Activated T-helper 9 cell treated with anti-CD3 and anti-CD28 coated beads, Interleukin-2, amount 50 U/mL, for 16 hours (primary cell): Measurements from ENCODE around the gene PYDC1.
A peak's percentile ranks its signal among the peaks of the same experiment; 100 is the strongest.
"Not testable (repeated sequence)": the region's sequence is repeated elsewhere in the genome, so short reads cannot be mapped to it uniquely, and the experiment has no call there.

Experiments used
- DNase-seq: peaks from one replicate; pipeline ENCODE4 v3.0.0-alpha.2; 2020; ENCODE audit warnings: low read depth

Gene PYDC1

DNA sequence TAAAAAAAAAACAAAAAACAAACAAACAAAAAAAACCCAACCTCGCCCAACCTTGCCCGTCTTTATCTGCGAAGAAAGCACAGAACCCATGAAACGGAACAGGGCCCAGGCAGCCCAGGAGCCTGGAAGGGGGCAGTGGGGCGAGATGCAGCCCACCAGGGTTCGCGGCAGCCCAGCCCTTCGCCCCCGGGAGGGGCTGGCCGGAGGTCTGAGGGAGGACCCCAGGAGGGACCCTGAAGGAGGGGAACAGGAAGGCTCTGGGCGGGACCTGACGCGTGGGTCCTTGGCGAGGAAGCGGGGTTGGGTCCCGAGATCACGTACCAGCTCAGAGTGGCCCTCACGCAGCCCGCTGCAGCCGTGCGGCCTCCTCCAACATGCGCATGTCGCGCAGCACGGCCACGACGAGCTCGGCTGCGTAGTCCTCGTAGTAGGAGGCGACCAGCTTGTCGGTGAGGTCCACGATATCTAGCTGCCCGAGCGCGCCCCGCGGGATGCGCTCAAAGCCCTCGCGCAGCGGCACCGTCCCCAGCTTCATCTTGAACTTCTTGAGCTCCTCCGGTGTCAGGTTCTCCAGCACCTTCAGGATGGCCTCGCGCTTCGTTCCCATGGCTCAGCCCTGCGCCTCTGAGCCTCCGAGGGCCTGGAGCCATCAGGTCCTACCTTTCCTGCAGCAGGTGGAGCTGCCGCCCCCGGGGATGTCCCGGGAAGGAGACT lies at the start of gene PYDC1:
TSS of gene PYDC1 (minus strand) at position 714 of the 714 bp plus-strand sequence. CDS start at position 607, 107 bp downstream.
- DNase-seq: no peak

DNA sequence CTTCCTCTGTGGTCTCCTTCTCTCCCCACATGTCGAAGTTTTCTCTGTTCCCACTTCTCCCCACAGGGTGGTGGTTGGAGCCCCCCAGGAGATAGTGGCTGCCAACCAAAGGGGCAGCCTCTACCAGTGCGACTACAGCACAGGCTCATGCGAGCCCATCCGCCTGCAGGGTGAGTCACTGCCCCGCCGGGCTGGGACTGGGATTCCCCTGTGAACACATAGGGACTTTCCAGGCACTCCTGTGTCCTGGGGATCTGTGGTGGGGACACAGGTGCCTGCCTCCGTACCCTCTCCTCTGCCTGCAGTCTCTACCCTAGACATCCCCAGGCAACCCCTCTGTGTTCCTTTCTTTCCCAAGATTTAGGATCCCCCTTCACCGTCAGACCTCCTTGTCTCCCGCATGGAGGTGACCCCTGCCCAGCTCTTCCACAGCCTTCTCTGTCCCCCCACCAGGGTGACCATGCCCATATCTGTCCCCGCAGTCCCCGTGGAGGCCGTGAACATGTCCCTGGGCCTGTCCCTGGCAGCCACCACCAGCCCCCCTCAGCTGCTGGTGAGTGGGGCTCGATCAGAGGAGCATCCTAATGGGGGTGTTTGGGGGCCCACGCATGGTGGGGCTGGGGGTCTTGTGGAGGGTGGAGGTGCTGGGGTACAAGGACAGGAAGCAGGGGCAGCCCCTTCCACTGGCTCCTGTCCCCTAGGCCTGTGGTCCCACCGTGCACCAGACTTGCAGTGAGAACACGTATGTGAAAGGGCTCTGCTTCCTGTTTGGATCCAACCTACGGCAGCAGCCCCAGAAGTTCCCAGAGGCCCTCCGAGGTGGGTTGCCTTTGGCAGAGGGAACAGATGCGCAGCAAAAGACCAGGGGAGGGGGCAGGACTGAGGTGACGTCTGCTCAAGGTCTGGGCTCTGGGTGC lies 48.7 kb upstream of the PYDC1 start:
- peak; percentile 63 for DNase-seq

DNA sequence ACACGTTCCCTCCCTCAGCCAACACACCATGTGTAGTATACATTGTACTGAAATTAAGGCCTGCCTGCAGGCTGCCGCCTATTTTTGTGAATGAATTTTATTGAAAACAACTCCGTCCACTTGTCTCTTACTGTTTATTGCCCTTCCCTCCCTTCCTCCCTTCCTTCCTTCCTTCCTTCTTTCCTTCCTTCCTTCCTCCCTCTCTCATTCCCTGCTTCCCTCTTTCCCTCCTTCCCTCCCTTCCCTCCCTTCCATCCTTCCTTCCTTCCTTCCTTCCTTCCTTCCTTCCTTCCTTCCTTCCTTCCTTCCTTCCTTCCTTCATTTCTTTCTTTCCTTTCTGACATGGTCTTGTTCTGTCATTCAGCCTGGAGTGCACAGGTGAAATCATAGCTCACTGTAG lies 45.1 kb upstream of the PYDC1 start:
- DNase-seq: no peak

GRCh38 chr16:31260136-31260931 lies 43.4 kb upstream of the PYDC1 start:
- no peak for DNase-seq

DNA sequence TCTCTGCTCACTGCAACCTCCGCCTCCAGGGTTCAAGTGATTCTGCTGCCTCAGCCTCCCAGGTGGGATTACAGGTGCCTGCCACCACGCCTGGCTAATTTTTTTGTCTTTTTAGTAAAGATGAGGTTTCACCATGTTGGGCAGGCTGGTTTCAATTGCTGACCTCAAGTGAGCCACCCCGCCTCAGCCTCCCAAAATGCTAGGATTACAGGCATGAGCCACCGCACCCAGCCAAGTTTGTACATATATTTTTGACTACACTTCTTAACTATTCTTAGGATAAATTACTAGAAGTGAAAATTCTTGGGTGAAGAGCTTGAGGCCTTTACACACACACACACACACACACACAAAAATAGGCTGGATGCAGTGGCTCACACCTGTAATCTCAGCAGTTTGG lies 41.4 kb upstream of the PYDC1 start:
- DNase-seq: no peak

DNA sequence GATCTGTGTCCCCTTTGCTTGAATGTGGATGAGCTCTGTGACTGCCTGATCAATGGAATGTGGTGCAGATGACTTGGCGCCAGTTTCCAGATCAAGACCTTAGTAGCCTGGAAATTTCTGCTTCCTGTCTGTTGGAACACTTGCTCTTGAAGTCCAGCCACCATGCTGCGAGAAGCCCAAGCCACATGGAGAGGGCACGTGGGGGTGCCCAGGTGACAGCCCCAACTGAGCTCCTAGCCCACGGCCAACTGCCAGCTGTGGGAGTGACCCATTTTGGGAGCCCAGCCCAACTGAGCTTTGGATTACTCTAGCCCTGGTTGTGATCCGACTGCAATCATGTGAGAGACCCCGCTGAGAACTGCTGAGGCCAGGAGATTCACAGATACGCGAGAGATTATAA lies 39.5 kb upstream of the PYDC1 start:
- DNase-seq: no peak

DNA sequence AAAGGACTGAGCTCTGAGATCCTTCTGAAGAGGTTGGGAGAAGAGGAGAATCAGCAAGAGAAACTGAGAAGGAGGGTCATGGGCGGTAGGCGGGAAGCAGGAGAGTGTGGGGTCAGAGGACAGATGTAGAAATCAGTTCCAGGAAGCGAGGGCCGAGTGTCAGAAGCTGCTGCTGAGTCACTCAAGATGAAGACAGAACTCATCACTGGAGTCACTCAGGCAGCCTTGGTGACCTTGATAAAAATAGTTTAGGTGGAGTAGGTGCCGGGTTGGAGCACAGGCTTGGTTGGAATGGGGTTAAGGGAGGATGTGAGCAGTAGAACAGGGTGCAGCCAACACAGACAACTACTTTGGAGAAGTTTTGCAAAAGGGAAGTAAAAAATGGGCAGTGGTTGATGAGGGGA lies 36.7 kb upstream of the PYDC1 start:
- DNase-seq: no peak

- no peak for DNase-seq
Measured at GRCh38 chr16:31251435-31251834, 34.5 kb upstream of the PYDC1 start.

DNA sequence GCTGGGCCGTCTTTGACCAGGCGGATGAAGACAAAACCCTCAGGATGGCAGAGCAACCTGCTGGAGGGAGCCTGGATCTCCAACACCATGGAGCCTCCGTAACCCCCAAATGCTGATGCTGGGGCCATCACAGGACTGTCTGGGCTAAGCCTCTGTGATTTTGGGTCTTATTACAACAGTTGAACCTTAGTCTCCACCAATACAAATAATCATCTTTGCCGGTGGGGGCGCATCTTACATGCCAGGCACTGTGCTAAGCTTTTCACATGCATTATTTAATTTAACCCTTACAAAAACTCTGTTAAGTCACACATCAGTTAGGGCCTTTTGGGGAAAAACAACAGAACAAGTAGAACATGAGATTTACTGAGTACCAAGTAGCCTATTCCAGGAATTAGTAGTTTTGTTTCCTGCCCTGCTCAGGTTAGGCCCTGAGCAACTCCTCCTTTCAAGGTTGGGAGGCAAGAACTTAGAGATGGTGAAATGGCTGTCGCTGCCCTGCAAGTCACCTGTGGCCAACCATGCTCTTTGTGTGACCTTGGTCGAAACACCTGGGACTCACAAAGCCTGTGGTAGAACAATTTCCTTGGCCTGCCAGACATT lies 33.9 kb upstream of the PYDC1 start:
- DNase-seq: no peak

DNA sequence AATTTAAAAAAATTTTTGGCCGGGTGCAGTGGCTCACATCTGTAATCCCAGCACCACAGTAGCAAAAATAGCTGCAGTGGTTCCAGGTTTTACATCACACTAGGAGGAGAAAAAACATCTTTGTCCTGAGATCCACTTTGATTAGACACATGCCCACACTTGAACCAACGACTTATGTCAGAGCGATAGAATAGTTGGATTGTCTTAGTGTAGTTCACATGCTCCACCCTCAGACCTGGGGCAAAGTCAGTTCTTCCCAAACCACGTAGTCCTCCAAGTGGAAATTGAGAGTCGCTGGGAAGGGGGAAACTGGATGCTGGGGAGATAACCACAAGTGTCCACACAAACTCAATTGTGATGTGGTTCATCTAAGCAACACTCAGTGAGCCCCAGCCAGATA lies 31.4 kb upstream of the PYDC1 start:
- no peak for DNase-seq

GRCh38 chr16:31246296-31246695 lies 29.4 kb upstream of the PYDC1 start:
- no peak for DNase-seq

- not testable (repeated sequence) for DNase-seq
Measured at GRCh38 chr16:31245598-31245997, 28.7 kb upstream of the PYDC1 start.

- DNase-seq: no peak
Measured at GRCh38 chr16:31243734-31244670, 27.1 kb upstream of the PYDC1 start.

DNA sequence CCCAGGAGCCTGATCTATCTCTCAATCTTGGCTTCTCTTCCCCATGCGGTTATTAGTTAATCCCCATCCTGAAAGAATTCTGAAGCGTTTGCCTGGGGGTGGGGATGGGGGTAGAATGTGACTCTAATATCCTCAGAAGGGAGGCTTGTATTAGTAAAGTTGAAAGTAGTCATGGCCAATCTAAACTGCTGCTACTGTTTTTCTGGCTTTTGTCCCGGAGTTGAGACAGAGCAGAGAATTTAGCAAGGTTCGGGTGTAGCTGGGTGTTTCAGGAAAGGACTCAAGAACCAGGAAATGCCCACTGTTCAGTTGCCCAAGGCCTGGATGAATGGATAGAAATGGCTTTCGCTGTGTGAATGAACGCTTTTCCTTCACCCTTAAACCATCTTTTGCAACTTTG lies 25.3 kb upstream of the PYDC1 start:
- DNase-seq: no peak

DNA sequence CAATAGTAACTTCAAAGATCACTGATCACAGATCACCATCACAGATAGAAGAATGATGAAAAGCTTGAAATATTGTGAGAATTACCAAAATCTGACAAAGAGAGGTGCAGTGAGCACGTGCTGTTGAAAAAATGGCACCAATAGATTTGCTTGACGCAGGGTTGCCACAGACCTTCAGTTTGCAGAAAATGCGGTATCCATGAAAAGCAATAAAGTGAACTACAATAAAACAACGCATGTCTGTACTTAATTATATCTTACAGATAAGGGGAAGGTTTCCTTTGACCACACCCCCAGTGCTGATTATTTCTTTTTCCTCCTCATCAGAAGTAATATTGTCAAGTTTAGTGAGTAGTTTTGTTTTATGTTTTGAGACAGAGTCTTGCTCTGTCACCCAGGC lies 21.1 kb upstream of the PYDC1 start:
- no peak for DNase-seq

GRCh38 chr16:31229501-31229900 lies 12.6 kb upstream of the PYDC1 start:
- no peak for DNase-seq

DNA sequence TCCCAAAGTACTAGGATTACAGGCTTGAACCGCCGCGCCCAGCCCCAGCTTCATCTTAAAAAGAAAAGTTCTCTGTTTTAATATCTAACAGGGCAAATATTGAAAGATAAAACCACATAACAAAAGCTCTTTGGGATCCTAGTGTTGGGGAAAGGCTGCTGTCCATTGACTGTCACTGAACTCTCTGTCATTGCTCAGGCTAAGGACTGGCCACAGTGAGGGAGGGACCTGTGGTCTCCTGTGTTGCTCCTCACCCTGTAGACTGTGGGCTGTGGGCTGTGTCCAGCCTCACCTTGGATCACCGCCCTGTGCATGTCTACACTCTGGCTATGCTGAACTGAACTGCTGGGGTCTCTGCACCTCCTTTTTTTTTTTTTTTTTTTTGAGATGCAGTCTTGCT lies 11.3 kb upstream of the PYDC1 start:
- no peak for DNase-seq

DNA sequence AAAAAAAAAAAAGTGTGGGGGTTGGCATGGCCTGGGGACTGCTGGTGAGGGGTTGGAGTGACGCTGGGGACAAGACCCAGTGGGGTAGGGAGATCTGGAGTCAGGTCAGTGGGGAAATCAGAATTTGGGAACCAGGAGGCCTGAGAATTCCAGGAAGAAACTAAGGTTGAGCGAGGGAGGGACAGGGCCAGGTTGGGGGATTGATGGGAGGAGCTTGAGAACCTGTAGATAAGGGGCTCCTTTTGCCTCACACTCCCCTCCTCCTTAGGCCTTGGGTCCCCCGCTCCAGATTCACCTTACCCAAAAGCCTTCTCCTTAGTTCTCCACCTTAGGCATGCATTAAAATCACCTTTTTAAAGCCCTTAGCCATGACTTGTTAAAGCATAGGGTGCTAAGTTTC lies 8.3 kb upstream of the PYDC1 start:
- DNase-seq: no peak

DNA sequence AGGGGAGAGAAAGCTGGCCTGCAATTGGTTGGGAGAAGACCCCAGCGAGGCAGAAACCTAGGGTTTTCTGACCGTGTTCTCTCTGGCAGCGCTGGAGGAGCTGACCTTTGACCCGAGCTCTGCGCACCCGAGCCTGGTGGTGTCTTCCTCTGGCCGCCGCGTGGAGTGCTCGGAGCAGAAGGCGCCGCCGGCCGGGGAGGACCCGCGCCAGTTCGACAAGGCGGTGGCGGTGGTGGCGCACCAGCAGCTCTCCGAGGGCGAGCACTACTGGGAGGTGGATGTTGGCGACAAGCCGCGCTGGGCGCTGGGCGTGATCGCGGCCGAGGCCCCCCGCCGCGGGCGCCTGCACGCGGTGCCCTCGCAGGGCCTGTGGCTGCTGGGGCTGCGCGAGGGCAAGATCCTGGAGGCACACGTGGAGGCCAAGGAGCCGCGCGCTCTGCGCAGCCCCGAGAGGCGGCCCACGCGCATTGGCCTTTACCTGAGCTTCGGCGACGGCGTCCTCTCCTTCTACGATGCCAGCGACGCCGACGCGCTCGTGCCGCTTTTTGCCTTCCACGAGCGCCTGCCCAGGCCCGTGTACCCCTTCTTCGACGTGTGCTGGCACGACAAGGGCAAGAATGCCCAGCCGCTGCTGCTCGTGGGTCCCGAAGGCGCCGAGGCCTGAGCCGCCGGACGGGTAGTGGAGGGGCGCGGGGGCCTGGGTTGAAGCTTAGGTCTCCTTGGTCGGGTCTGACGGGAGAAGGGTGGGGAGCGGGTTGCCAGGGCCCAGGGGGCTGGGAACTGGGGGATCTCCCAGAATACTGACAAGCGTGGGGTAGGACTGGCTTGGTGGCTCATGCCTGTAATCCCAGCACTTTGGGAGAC lies 7.4 kb upstream of the PYDC1 start:
- DNase-seq: no peak

- no peak for DNase-seq
Measured at GRCh38 chr16:31223044-31223443, 6.1 kb upstream of the PYDC1 start.
